Ovary (tissue), 9 donors: ENCODE measurements around the gene CFAP97D1. TPM values are rescaled to one million over a fixed set of nuclear protein-coding genes. Genes with fewer than 3 reads are reported as not detected.

Source experiments
- DNase-seq, 5 donors: peaks; one replicate each; pipeline ENCODE4 v3.0.0-alpha.2; 2019 to 2020
- H3K27ac ChIP-seq, 2 donors: fragments of 200-600 bp; one replicate each; pipeline versions ENCODE4 v1.5.1 to v1.8.0; 2019 to 2022
- H3K27me3 ChIP-seq: fragments of 200-600 bp; one replicate; pipeline ENCODE4 v1.8.0; 2022
- H3K36me3 ChIP-seq: fragments of 200-600 bp; sonication (generic); one replicate; pipeline ENCODE4 v1.5.1; 2019
- H3K4me1 ChIP-seq: one replicate; pipeline ENCODE4 v1.8.1; 2013; ENCODE audit warnings: mild to moderate bottlenecking, moderate library complexity; ENCODE audit not compliant: insufficient read depth
- H3K4me3 ChIP-seq: fragments of 200-600 bp; sonication (generic); one replicate; pipeline ENCODE4 v1.5.1; 2017
- H3K9me3 ChIP-seq, 2 donors: fragments of 200-600 bp in 1 of 2; sonication (generic) in 1 of 2; one replicate each; pipeline versions ENCODE4 v1.5.1 to v1.8.1; 2013 to 2019; ENCODE audit warnings: mild to moderate bottlenecking in 1 of 2, moderate library complexity in 1 of 2
- CTCF ChIP-seq, 3 donors: fragments of 450-650 bp in 2 of 3; fragments of 200-600 bp in 1 of 3; IDR thresholded peaks; one replicate each; pipeline versions ENCODE4 v1.5.1 to v1.8.0; 2016 to 2022; ENCODE audit warnings: antibody characterized with exemption in 3 of 3, mild to moderate bottlenecking in 1 of 3
- EP300 ChIP-seq: sonication (generic); formaldehyde crosslinking; IDR thresholded peaks from one replicate; pipeline ENCODE4 v1.6.1; 2017; ENCODE audit warnings: antibody characterized with exemption
- POLR2A ChIP-seq: fragments of 450-650 bp; IDR thresholded peaks from one replicate; pipeline ENCODE4 v1.6.1; 2017; ENCODE audit warnings: antibody characterized with exemption, mild to moderate bottlenecking, moderate library complexity
- WGBS, 3 donors: extraction: QIAGEN DNeasy Blood & Tissue Kit in 1 of 3; methylation state at CpG; one replicate each; pipeline versions ENCODE4 v1.1.5 to v1.1.7; 2013 to 2017; 5-methylcytosine and 5-hydroxymethylcytosine counted together
- intact Hi-C, 4 donors: fragments of 100-400 bp; cut with DNase I; formaldehyde crosslinking; loops; one replicate each; pipeline versions ENCODE4 v1.11.0 to v1.15.1; 2022 to 2023
- polyA plus RNA-seq, 2 donors: library from polyadenylated mRNA; stranded (reverse); fragments of 200-250 nt in 1 of 2; fragments of 350-450 nt in 1 of 2; fragmentation: Illumina TruSeq in 1 of 2; extraction: RNeasy Lipid Tissue Mini Kit (QIAGEN cat#74804) in 1 of 2; gene quantifications; one replicate each; pipeline ENCODE4 v1.2.3, GENCODE V29; 2013 to 2014
- total RNA-seq, 7 donors: library from RNA; depleted of rRNA in 2 of 7; stranded (reverse); fragments of >200 nt in 2 of 7; fragmentation: NEBNext Ultra II Directional in 3 of 7; extraction: Animal tissue kit (Norgen Biotek cat#: 25700) in 3 of 7; gene quantifications; one replicate each; pipeline versions ENCODE4 v1.1.0 to v1.2.4, GENCODE V29; 2016 to 2023
- donor health status: DM: no; HTN: no; CAD: no; lungs with moderate emphysema.
- donor health status: DM: no; HTN: no; CAD: no.
- donor health status: Bipolar disorder and iron deficiency.
- donor health status: DM: yes; HTN: yes; CAD: no.
- donor health status: DM: no; HTN: no; CAD: no.
- donor health status: DM: yes; HTN: yes; CAD: no.

Gene CFAP97D1
- total and polyA plus RNA-seq, 9 donors, result 0.15 TPM; not detected in 8

GRCh38 chr17:43774304-43775250 lies 5.7 kb upstream of the CFAP97D1 start:
- intact Hi-C loops, result loop anchor here in 1 of 4 donors (10.0 kb wide), 1 partner anchor 70 kb away; the partner anchor contains the start of gene CD300LG

GRCh38 chr17:43778337-43779144 lies 1.7 kb upstream of the CFAP97D1 start, which contains the start of gene DUSP3:
TSS of gene DUSP3 (minus strand) at chr17:43778977. CDS start at chr17:43778924, 53 bp downstream.
- H3K9me3 ChIP-seq, result no peaks in the 10 kb centered on the region
- peak within 1 kb of the TSS; percentile 78 for H3K4me3 ChIP-seq
- intact Hi-C loops, result loop anchor here in 1 of 4 donors (10.0 kb wide), 1 partner anchor 66 kb away; the partner anchor contains the start of gene CD300LG
- H3K4me1 ChIP-seq, result peaks cover 4% of the 10 kb centered on the region
- 0 to 1% (median 1%) methylated on average over 39 to 100 of the region's 100 CpGs for WGBS, 3 donors
- TF ChIP-seq POLR2A (peak; percentile 79), EP300 (peak; percentile 81), CTCF (IDR thresholded peaks at IDR 0.05) (peak in 1 of 3 donors; percentile 17)
- H3K36me3 ChIP-seq, result no peaks in the 10 kb centered on the region
- peak within 1 kb of the TSS; percentile 87 to 99 for H3K27ac ChIP-seq
- no peaks in the 10 kb centered on the region for H3K27me3 ChIP-seq
- DNase-seq, result peak; percentile 94 to 96 (median 94)

More at GRCh38 chr17:43774304-43775250, 5.7 kb upstream of the CFAP97D1 start:
- Histone ChIP-seq H3K4me1 (peaks cover 4% of the 10 kb centered on the region), H3K9me3 (no peaks in the 10 kb centered on the region), H3K27me3 (no peaks in the 10 kb centered on the region), H3K27ac (no peak overlapping the region), H3K36me3 (no peaks in the 10 kb centered on the region), H3K4me3 (no peak overlapping the region)
- TF ChIP-seq EP300 (no peak), POLR2A (no peak), CTCF (IDR thresholded peaks at IDR 0.05) (no peak)
- WGBS, 3 donors, result 90 to 95% (median 92%) methylated on average over 16 of the region's 16 CpGs
- DNase-seq, result no peak

- Histone ChIP-seq H3K4me3 (peak overlapping the region; percentile 78), H3K27ac (peak overlapping the region; percentile 87 to 99), H3K27me3 (no peaks in the 10 kb centered on the region), H3K36me3 (no peaks in the 10 kb centered on the region), H3K9me3 (no peaks in the 10 kb centered on the region), H3K4me1 (peaks cover 4% of the 10 kb centered on the region)
- no peak for DNase-seq
- intact Hi-C loops, result loop anchor here in 1 of 4 donors (10.0 kb wide), 1 partner anchor 65 kb away; the partner anchor contains the start of gene CD300LG
- TF ChIP-seq POLR2A (no peak), EP300 (no peak), CTCF (IDR thresholded peaks at IDR 0.05) (peak in 1 of 3 donors; percentile 18)
- WGBS, 3 donors, result 4 to 6% (median 4%) methylated on average over 23 to 26 of the region's 26 CpGs
Observed at GRCh38 chr17:43779145-43780125, 800 bp upstream of the CFAP97D1 start.
